A549 treated with Mapracorat at 1 μM for 4 hours (cell line): ENCODE measurements around the gene TMEM43. TPM values are rescaled to one million over a fixed set of nuclear protein-coding genes. Genes with fewer than 3 reads are reported as not detected.

ENCODE experiments used
- total RNA-seq: library from RNA; stranded (reverse); fragments of 200-300 nt; extraction: Qiagen RNA extraction; gene quantifications from 5 replicates; pipeline ENCODE4 v1.2.3, GENCODE V29; 2022

The TMEM43 gene, protein sequence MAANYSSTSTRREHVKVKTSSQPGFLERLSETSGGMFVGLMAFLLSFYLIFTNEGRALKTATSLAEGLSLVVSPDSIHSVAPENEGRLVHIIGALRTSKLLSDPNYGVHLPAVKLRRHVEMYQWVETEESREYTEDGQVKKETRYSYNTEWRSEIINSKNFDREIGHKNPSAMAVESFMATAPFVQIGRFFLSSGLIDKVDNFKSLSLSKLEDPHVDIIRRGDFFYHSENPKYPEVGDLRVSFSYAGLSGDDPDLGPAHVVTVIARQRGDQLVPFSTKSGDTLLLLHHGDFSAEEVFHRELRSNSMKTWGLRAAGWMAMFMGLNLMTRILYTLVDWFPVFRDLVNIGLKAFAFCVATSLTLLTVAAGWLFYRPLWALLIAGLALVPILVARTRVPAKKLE
- total RNA-seq: 105 to 125 TPM (median 120 TPM) in 5 replicates

DNA sequence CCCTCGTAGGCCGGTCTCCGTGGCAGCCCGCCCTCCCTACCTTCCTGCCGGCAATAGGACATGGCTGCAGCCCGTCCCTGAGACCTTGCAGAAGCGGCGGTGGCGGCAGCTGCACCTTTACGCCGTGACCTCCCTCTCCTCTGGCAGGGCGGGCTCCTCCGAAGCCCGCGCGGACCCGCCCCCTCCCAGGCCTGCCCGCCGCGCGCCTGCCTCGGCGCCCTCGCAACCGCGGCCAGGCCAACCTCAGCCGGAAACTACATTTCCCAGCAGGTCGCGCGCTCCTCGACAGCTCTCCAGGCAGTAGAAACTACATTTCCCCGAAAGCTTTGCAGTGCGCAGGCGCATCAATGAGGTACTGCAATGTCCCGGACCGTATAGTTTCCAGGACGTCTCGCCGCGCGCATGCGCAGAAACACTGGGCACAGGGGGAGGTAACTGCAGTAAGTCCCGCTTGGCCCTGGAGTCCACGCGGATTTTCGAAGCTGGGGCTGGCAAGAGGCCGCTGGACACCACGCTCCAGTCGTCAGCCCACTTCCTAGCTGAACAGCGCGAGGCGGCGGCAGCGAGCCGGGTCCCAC lies at the start of gene TMEM43, which contains the start of gene CHCHD4:
Gene TMEM43, plus strand, starts transcription at position 438 of the 578 bp plus-strand sequence. CDS start 142 bp downstream, outside the sequence.
Gene CHCHD4, minus strand, starts transcription at position 256 of the 578 bp plus-strand sequence. Its CDS starts 194 bp downstream, at position 62.

DNA sequence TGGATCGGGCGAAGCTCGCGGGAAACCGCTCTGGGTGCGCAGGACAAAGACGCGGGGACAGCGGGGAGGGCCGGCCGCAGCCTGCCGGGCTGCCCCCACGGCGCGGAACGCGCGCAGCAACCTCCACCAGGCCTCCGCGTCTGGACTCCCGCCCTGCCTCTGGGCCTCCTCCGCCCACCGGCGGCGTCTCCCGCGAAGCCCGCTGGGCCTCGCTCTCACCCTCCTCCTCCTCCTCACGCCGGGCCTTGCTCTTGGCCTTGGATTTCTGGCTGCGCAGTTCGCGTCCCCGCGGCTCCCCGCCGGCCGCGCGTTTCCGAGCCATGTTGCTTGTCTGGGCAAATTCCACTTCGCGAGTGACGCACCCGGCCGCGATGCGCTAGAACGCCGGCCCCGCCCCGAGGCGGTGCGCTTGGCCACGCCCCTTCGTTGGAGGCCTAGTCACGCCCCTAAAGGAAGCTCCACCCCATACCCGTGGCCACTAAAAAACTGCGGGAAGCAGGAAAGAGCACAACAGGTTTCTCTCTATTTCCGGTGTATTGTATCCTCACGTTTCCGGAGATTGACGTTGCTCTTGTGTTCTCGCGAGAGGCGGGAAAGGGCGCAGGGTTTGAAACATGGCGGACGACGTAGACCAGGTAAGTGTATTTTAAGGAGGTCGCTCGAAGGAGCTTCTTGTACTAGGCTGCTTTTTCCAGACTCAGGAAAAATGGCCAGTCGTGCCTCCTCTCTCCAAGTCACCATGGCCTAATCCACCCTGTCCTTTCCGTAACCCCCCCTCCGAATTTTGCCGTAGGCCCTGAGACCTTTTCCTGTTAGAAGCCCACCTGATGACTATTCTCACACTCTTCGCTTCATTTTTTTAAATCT lies 53.6 kb downstream of the TMEM43 start, which contains the start of the genes LSM3 and XPC:
Gene LSM3, plus strand, starts transcription at position 571 of the 867 bp plus-strand sequence. Its CDS starts 44 bp downstream, at position 615.
Gene XPC, minus strand, starts transcription at position 355 of the 867 bp plus-strand sequence. Its CDS starts 33 bp downstream, at position 322.

Other genes starting within 250 kb of the TMEM43 start
- gene WNT7A, start 245.0 kb upstream of the TMEM43 start, total RNA-seq: 0.04 to 0.20 TPM (median 0.10 TPM) in 5 replicates
- 35.7 to 40.5 TPM (median 39.0 TPM) in 5 replicates for gene CHCHD4, start 182 bp upstream of the TMEM43 start, total RNA-seq
- gene XPC, start 53.5 kb downstream of the TMEM43 start, total RNA-seq: 27.9 to 34.1 TPM (median 33.1 TPM) in 5 replicates
- 19.7 to 25.7 TPM (median 21.8 TPM) in 5 replicates for gene LSM3, start 53.8 kb downstream of the TMEM43 start, total RNA-seq